GM18526 (cell line): ENCODE data around the gene SEMG1.

Experiments
- POLR2A ChIP-seq: IDR thresholded peaks from 3 replicates; pipeline ENCODE4 v1.6.1; 2011; ENCODE audit not compliant: insufficient read length; ENCODE audit errors: extremely low read depth

Gene SEMG1, protein sequence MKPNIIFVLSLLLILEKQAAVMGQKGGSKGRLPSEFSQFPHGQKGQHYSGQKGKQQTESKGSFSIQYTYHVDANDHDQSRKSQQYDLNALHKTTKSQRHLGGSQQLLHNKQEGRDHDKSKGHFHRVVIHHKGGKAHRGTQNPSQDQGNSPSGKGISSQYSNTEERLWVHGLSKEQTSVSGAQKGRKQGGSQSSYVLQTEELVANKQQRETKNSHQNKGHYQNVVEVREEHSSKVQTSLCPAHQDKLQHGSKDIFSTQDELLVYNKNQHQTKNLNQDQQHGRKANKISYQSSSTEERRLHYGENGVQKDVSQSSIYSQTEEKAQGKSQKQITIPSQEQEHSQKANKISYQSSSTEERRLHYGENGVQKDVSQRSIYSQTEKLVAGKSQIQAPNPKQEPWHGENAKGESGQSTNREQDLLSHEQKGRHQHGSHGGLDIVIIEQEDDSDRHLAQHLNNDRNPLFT

DNA sequence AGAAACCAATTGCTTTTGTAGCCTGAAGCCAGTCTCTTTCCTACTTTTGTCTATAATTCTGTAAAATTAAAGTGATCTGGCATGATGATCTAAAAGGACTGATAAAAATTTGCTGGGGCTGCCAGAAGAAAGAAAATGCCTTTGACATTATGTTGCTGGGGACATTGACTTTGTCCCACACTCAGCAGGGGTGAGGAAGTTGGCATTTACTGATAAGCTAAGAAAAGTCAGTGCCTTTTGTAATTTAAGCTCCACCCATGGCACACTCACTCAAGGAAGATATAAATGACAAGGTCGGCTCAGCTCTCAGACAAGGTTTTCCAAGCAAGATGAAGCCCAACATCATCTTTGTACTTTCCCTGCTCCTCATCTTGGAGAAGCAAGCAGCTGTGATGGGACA, at the start of gene SEMG1:
Gene SEMG1, plus strand, starts transcription at position 309 of the 400 bp plus-strand sequence. Its CDS starts 21 bp downstream, at position 330.
- TF ChIP-seq POLR2A: no peak

DNA sequence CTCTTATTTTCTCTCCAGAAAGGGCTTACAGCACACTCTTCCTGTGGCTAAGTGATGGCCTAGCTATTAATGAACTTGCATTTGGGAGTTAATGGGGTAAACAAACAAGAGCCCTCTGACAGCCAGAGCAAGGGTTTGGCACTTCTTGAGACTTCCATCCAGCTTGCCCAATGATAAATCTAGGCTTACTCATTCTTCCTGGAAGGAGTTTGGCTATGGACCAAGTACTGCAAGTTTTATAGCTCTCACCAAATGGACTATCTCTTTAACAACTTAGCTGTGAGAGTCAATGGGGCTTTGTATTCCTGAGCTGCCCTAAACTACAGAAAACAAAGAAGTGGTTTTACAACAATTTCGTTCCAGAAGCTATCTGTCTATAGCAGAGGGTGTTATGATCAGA, 48.9 kb upstream of the SEMG1 start:
- no peak for TF ChIP-seq POLR2A

DNA sequence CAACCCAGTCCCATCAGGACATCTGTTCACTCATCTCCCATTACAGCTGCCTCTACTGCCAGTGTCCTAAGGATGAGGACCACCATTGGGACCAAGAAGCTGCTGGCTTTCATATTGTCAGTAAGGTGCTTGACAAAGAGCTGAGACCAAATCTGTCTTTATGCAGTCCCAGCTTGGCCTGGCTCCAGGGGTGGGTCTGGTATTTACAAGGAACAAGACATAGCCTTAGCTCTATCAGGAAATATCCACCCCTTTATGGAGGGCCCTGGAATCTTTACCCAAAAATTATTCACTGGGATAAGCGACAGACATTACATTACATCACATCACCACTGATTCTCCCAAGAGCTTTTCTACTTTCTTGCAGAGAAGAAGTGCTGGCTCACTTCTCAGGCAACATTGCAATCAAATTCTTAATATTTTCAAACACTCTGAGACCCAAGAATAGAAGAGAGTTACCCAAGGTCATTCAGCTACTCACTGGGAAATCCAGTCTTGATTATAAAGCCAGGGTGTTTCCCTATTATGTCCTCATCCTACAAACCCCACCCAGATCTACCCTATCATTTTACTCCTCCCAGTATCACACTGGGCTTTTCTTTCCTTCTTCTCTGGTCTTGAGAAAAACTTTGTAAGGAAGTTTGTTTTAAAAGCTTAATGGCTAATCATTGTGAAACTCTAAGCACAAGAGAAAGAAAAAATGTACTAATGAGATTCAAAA, 43.6 kb upstream of the SEMG1 start:
- TF ChIP-seq POLR2A: no peak

DNA sequence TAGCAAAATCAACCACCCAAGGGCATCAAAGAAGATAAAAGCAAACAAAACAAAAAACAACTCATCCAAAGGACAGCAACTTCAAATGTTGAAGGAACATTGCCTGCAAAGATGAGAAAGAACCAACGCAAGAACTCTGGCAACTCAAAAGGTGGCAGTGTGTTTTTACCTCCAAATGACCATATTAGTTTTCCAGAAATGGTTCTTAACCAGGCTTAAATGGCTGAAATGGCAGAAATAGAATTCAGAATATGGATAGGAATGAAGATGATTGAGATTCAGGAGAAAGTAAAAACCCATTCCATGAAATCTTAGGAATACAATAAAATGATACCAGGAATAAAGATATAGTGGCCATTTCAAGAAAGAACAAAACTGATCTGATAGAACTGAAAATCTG, 41.9 kb upstream of the SEMG1 start:
- TF ChIP-seq POLR2A: no peak

DNA sequence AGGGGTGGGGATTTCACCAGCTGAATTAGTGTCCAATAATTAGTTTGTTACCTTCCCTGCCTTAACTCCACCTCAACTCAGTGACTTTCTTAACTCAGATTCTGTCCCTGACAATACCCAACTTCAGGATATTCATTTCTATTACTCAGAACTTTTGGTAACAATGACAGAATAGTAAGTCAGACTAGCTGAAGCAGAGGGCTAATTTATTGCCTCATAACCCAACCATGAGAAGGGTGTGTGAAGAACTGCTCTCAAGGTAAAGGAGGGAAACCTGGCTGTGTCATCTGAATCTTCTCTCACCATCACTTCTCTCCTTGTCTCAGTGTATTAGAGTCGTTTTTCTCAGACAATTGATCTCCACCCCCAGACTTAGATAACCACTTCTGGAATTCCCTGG, 33.3 kb upstream of the SEMG1 start:
- no peak for TF ChIP-seq POLR2A

DNA sequence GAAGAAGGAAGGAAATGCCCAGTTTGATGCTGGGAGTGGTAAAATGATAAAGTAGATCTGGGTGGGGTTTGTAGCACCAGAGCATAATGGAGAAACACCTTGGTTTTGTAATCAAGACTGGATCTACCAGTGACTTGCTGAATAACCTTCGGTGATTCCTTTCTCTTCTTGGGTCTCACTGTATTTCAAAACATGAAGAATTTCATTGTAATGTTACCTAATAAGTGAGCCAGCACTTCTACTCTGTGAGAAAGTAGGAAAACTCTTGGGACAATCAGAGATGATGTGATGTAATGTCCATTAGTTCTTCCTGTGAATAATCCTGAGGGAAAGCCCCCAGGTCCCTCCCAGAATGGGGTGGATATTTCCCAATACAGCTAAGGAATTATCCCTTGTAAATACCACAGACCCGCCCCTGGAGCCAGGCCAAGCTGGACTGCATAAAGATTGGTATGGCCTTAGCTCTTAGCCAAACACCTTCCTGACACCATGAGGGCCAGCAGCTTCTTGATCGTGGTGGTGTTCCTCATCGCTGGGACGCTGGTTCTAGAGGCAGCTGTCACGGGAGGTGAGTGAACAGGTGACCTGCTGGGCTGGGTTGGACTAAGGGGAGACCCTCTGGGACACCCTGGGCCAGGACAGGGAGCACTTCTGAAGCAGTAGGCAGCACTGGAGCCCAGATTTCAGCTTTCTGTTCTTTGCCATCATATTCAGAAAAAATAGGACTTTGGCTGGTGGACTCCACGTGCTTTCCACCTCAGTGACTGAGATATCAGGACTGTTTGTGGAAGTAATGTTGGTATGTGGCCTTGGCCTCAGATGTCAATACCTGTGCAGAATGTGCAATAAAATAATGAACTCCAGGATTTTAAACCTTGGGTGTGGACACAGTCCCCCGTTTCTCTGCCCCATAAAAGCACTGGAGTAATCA, 32.1 kb upstream of the SEMG1 start, which contains the start of gene PI3:
Gene PI3, plus strand, starts transcription at position 469 of the 931 bp plus-strand sequence. Its CDS starts 21 bp downstream, at position 490.
- no peak for TF ChIP-seq POLR2A

DNA sequence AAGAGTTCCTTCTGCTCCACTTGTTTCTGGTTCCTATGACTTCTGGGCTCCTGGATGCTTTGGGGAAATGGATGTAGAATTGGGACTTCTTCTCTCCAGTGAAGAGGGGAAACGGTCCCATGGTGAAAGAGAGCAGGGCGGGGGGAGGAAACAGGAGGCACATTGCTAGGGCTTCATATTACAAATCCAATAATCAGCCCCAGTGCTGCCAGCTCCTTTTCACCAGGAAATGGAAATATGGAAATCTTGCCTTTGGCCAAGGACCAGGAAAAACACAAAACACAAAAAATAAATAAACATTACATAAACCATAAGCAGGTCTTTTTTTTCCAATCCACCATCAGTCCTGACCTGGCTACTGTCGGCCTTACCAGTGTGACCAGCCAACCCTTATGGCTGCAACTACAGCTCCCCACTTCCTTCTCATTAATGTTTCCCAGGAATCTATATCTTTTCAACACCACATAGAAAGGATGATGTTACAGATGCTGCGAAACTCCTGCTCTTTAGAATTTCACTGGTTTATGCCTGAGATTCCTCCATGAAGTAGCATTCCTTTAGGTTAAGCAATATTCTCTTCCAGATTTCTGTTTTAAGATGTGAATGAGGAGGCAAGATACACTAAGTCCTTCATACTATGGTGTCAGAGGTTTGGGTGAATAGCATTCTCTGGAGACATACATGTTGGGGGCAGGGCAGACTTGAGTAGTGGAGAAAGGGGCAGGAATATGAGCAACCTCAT, 30.1 kb upstream of the SEMG1 start:
- TF ChIP-seq POLR2A: no peak

DNA sequence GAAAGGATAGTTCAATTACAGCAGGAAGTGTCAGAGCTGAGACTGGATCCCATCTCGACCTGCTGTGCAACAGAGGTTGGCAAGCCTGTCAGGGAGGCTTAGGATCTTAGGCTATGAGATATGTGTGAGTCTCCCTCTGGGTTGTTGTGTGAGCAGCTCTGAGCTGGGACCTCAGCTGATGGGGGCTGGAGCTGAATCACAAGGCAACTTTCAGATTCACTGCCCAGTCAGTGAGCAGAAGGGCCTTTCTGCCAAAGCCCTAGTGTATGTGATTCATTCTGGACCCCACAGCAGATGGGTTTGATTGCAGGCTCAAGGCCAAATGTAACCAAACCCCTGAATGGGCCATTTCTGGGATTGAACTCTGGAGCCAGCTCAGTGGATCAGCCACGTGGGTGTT, 27.7 kb upstream of the SEMG1 start:
- TF ChIP-seq POLR2A: no peak

DNA sequence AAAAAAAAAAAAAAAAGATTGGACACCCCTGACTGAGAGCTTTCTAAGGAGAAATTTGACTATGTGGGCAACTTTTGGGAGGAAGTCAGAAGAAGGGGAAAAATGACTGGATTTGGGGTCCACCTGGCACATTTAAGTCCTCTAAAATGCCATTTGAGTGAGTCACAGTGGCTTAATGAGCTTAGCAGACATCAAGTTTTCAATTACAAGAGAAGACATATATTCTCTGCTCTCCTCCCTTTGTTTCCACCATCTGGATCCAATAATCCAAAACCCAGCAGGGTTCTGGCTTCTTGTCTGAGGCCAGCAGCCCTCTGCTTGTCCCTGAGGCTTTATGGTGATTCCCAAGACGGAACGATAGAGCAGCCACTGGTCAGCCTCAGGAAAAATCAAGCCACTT, 25.2 kb upstream of the SEMG1 start:
- no peak for TF ChIP-seq POLR2A

DNA sequence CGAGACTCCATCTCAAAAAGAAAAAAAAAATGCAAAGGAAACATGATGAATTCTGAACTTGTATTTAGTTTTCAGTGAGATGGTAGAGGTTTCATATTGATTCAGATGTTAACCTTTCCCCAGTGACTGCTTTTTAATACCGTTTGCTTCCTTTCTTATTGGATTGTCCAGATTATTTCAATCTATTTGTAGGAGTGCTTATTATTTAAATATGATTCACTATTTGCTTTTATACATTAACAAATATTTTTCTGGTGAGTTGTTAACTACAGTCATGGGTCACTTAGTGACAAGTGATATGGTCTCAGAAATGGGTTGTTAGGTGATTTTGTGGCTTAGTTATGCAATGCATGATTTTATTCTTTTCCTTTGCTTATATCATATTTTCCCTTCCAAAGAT, 23.7 kb upstream of the SEMG1 start:
- TF ChIP-seq POLR2A: no peak

DNA sequence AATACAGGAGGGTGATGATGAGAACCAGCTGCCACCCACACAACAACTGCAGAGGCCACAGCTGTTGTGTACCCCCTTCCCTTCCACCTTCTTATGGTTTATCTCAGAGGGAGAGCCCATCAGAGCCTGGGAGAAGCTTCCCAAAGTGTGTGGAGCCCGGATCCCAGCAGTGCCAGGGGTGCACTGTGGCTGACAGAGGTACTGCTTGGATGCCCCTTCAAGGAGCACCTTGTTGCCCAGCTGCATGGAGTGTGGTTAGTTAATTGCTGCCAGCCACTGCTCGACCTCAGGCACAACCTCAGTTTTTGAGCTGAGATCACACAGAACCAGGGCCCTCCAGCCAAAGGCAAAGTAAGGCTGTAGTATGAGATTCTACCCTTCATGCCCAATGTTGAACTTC, 19.1 kb upstream of the SEMG1 start:
- TF ChIP-seq POLR2A: no peak

DNA sequence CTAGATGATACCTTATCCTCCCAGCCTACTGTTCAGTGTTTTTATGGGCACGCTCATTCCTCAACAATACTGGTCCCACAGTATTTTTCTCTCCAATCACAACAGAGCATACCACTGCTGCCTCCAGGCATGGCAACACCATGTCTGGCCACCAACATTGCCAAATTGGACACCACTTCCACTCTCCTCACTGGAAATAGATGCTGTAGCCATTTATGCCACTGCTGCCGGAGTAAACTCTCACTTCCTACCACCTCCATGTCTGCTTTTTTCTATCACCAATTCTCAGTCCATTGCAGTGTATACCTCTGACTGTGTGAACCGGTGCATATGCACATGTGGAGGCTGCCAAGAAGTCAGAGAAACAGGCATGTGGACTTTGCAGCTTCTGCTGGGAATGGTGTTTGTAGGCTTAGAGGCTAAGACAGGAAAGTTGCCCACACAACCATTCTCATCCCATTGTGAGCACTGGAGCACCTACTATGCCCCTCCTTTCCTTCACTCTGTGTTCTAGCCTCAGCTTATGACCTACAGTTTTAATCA, 17.7 kb upstream of the SEMG1 start:
- TF ChIP-seq POLR2A: no peak

DNA sequence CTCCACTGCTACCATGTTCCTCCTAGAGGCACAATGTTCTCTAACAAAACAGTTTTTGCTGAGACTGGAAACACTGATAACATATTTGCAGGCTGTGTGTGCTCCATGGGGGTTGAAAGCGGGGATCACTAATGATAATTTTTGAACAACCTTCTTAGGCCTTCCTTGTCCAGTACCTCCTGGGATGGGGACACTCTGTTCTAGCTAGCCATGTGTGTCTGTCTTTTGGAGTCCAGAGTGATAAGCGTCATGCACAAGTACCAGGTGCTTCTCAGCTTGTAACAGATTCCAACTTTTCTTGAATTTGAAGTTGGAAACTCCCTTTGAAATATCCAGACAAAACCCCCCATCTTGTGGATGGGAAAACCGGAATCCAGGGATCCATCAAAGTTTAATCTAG, 17.0 kb upstream of the SEMG1 start:
- no peak for TF ChIP-seq POLR2A

DNA sequence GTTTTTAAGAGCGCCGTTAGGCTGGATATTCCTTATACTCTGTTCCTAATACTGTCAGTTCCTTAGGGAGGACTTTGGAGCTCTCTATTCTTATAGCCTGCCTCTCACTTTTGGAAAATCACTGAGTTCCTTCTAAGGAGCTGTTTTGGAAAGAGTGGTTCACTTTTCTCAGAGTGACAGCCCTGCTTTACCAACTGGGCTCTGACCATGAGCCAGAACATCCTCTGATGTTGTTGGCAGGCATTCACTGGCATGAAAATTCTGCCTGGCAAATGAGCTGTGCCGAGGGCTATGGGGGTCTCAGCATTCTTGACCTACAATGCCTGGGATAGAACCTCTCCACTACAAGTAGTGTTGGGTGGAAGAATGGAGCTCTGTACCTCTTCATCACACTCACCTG, 14.9 kb upstream of the SEMG1 start:
- no peak for TF ChIP-seq POLR2A
